LNCAP (cell line): ENCODE measurements around the gene C8A.

Experiments
- CTCF ChIP-seq: fragments of 450-650 bp; IDR thresholded peaks from 2 replicates; pipeline ENCODE4 v1.5.1; 2017; ENCODE audit warnings: mild to moderate bottlenecking

The C8A gene

DNA sequence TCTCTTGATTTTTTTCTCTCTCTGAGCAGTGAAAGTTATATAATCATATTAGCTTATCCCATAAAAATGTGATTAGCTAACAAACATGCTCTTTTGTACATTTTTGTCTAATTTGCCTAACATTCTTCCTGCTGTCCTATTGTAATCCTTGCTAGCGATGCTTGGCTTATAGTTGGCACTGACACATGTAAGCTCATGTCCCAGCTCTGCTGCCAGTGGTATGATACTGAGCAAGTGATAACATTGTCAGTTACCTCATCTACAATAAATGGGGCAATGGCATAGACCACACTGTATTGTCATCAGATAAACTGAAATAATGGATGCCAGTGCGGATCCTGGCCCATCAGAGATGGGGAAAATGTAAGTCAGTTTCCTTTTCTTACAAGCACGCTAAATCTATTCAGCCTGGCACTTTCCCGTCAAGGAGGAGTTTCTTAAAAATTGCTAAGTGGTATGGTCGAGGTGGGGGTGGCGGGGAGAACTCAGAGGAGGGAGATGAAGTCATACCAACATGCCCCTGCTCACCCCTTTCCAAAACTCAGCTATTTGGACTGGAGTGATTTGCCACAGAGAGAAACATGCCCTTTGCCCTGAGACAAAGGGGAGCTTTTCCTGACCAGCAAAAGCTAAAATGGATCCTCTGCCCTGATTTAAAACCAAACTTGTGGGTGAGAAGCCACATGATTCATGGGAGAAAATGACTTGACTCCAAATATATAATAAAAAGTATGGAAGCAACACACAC, 36.7 kb upstream of the C8A start:
- TF ChIP-seq CTCF, result no peak

- no peak for TF ChIP-seq CTCF
Measured at GRCh38 chr1:56819387-56819899, 35.2 kb upstream of the C8A start, which contains the start of gene FYB2. FYB2 (minus strand) TSS chr1:56819404; CDS start chr1:56819290, 114 bp downstream.

DNA sequence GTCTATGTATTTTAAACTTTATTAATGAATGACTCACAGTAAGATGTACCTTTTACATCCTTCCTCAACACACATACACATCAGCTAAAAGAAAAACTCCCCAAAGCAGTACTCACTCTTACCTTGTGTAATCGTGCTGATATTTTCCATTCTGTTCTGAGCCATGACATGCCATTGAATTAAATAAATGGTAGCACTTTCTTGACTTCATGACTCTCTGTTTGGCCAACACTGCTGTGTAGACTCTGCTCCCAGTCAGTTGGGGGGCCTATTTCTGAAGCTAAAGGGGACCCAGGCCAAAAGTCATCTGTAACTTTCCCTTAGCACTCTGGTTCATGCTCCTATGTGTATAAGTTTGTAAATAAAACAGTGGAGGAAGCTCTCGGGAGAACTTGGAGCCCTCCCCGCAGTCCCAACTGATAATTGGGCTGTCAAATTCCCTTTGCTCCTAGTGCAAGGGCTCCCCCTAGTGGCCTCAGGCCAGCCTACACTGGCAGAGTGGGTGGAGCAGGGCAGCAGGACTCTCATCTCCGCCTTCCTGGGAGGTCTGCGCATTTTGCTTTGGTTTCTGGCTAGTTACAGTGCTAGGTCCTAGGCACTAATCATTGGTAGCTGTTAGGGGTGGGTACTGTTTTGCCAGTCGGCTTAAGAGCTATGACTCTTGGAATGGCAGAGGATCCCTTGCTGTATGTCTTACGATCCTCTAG, 33.7 kb upstream of the C8A start:
- peak; percentile 99 for TF ChIP-seq CTCF

DNA sequence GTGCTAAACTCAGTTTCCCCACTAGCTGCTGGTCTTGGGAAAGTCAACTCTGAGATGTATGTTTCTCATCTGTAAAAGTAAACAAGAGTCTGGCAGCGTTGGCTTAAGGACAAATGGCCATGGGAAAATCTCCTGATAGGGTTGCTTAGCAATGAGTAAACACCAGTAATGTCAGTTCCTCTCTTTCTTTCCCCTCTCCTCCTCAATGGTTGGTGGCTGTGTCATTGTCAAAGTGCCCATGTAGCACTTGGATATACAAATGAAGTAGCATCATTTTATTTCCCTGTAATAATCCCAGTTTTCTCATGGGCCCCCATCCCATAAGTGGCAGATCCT, 33.2 kb upstream of the C8A start:
- TF ChIP-seq CTCF, result no peak

DNA sequence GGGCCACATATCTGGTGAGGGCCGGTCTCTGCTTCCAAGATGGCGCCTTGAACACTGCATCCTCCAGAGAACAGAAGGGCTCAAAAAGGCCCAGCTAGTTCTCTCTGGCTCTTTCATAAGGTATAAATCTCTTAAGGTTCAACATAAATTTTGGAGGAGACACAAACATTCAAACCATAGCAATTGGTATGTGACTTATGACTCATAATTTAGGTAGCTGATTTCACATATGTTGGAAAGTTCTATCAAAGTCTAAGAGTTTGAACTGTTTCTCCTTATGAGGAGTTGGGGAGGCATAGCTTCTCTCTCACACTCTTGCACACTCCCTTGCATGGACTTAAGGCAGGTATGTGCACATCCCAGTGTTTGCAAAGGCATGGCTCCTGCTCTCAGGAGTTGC, 30.3 kb upstream of the C8A start:
- TF ChIP-seq CTCF, result no peak

DNA sequence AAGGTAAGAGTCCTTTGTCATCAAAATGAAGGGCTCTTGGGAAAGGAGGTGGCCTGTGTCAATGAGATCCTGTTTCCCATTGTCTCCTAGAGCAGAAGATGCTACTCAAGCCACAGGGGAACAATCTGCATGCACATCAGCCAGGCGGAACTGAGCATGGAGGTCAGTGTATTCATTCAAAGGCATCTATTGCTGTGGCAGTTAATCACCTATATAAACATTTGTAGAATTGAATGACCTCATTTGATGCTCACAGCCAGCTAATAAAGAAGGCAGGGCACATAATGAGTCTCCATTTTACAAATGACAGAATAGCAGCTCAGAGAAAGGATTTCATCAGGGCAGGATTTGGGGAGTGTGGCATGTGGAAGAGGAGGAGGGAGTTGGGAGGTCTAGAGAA, 29.7 kb upstream of the C8A start:
- no peak for TF ChIP-seq CTCF

DNA sequence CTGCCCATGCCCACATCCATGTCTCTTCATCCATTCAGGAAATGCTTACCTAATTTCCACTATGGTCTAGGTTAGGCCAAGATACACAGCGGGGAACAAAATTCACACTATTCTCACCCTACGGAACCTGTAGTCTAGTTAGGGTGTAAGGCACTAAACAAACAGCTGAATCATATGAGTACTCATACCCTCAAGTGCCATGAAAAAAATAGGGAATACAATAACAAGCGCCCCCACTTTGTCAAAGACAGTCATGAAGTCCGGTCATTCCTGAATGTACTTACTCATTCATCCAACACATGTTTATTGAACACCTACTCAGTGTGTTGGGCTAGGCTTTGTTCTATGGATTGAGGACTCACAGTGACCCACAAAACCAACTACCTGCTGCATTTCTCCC, 29.2 kb upstream of the C8A start:
- TF ChIP-seq CTCF, result no peak
